GM19324 (cell line): ENCODE measurements around the gene PIGU.
"Not testable (repeated sequence)": the region's sequence is repeated elsewhere in the genome, so short reads cannot be mapped to it uniquely, and the experiment has no call there.

Experiments used
- ATAC-seq: cut with Tn5 transposase; IDR thresholded peaks from one replicate; pipeline ENCODE4 v1.9.1; 2021; ENCODE audit warnings: mild to moderate bottlenecking, moderate library complexity; ENCODE audit not compliant: unreplicated experiment, low FRiP score

The PIGU gene

GRCh38 chr20:34539756-34540155 is 137.1 kb downstream of the PIGU start:
- no peak for ATAC-seq

GRCh38 chr20:34538671-34539123 is 138.2 kb downstream of the PIGU start:
- ATAC-seq: no peak

DNA sequence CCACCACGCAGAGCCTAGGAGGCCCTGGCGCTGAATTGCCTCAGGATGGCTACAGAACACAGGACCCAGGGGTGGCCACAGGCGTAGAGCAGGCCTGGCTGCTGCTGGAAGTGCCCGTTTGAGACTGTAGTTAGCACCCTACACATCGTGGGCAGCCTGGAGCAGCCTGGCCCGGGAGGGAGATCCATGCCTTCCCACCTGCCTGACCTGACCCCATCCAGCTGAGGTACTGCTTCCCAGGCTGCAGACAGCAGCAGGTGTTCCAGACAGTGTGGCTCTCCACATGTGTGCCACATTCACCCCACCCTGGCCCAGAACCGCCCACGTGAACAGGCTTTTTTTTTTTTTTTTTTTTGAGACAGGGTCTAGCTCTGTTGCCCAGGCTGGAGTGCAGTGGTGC is 139.2 kb downstream of the PIGU start:
- ATAC-seq: no peak

GRCh38 chr20:34536798-34537394 is 140.0 kb downstream of the PIGU start:
- ATAC-seq: no peak

DNA sequence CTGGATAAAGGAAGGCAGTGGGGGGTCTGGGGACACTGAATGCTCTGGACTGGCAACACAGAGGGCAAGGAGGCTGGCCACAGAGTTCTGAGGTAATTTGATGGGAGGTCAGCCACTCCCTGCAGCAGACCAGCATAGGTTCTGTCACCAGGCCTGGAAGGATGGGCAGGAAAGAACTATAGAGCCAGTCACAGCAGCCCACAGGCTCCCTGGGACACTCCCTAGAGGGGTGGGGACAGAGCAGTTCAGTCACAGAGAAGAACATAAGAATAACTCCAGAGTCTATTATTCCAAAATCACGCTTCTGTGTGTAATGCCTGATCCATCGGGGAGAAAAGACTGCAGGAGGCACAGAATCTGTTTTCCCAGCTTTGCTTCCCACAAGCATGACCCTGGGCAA is 141.0 kb downstream of the PIGU start:
- no peak for ATAC-seq

- no peak for ATAC-seq
Observed at GRCh38 chr20:34535301-34535840, 141.5 kb downstream of the PIGU start.

DNA sequence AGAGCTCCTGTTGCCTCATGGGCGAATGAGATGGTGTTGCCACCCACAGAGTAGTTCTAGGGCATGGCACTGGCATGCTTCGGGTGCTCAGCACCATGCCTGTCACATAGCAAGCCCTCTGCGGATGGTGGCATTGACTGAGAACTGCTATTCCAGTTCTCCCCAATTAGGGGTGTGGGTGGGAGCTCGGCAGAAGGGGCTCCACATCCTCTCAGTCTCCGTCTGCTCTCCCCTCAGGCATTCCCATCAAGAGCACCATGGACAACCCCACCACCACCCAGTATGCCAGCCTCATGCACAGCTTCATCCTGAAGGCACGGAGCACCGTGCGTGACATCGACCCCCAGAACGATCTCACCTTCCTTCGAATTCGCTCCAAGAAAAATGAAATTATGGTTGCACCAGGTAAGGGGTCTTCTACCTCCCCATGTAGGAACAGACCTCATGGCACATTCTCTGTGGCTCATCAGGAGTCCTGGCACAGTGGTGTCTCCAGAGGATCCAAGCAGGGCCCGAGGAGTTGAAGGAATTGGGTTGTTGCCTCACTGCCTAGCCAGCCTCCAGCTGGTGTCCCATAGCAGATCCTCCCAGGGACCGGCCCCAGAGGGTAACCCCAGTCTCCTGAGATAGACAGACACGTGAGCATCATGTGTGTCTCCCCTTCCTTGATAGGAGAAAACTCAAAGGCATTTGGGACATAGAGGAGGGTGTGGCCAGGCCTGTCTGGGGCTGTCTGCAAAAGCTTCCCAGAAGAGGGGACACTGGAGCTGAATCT is 142.3 kb downstream of the PIGU start:
- no peak for ATAC-seq

GRCh38 chr20:34532756-34533155 is 144.1 kb downstream of the PIGU start:
- ATAC-seq: no peak

- ATAC-seq: no peak
Observed at GRCh38 chr20:34532320-34532719, 144.6 kb downstream of the PIGU start.

- no peak for ATAC-seq
Observed at GRCh38 chr20:34531608-34532265, 145.2 kb downstream of the PIGU start.

- ATAC-seq: no peak
Observed at GRCh38 chr20:34530342-34530741, 146.6 kb downstream of the PIGU start.

DNA sequence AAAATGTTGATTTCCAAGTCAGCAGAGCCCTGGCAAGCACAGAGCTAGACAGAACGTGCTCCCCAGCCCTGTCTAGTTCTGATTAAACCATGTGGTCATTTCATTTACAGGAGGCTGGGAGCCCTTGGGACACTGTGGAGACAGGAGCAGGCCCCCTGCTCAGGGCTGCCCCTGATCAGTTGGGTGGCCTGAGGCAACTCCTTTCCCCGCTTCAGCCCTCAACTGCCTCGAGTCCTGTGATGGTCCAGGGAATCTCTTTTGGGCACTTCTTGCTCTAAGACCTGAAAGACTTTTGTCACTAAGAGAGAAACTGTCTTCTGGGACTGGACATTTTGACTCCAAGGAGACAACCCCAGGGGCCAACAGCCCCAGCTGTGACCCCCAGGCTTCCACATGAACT is 147.2 kb downstream of the PIGU start:
- no peak for ATAC-seq

DNA sequence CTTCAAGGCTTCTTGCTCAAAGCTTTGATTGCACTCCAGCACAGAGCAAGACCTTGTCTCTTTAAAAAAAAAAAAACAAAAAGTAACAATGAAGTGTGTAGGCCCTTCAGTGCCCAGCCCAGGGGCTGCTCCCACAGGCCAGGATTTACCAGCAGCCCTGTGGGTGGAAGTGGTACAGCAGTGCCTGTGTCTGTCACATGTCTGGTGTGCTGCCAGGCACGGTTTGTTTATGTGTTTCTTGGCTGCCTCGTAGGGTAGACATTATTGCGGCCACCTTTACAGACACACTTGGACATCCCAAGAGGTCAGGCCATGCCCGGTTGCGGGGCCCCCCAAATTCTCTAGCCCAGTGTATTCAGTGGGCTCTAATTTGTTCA is 148.0 kb downstream of the PIGU start:
- ATAC-seq: no peak

GRCh38 chr20:34527016-34527415 is 149.9 kb downstream of the PIGU start:
- no peak for ATAC-seq

DNA sequence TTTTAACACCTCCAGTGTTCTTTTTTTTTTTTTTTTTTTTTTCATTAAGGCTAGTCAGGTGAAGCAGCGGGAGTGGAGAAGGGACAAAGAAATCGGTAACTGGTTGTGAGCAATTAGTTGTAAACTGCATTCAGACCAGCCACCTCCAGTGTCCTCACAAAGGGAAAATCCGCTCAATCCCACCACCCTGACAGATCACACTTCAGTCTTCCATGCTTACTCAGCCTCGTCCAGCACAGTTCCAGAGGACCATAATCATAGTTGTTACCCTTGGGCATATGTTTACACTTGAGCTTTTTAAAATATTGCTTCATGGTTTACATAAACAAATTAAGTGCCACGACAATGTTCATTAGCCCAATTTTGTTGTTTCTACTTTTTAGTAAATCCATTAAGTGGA is 150.4 kb downstream of the PIGU start:
- ATAC-seq: no peak

- no peak for ATAC-seq
Observed at GRCh38 chr20:34525709-34526416, 151.0 kb downstream of the PIGU start.

- ATAC-seq: no peak
Observed at GRCh38 chr20:34525342-34525708, 151.6 kb downstream of the PIGU start.

- ATAC-seq: no peak
Observed at GRCh38 chr20:34524426-34524825, 152.5 kb downstream of the PIGU start.

DNA sequence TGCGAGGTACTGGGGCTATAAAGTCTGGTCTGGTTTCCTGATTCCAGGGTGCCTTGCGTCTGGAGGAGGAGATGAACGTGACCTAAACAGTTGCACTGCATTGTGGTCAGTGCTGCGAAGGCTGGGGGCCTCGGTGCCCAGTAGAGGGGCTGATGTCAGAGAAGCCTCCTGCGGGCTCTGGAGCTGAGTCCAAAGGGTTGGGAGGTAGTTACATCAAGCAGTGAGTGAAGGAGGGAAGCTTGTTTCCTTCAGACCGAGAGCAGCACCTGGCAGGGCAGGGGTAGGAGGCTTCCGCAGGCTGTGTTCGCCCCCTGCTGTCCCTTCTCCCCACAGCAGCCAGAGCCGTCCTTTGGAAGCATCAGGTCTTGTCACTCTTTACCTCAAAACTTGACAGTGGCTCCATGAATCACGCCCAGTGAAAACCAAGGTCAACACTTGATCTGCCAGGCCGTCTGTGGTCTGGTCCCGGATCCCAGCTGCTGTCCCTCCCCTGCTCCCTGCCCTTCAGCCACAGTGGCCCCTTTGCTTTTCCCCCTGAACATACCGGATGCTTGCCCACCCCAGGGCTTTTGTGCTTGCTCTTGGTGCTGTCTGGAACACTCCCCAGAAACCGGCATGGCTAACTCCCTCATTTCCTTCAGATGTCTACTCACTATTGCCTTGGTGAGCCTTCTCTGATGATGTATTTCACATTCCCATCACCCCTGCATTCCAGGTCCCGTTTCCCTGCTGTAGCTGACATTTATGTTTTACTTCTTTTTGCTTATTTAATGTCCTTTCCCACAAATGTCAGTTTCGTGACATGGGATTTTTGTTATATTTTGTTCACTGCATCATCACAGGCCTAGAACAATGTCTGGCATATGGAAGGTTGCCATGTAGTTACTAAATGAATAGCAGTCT is 153.7 kb downstream of the PIGU start:
- ATAC-seq: no peak

DNA sequence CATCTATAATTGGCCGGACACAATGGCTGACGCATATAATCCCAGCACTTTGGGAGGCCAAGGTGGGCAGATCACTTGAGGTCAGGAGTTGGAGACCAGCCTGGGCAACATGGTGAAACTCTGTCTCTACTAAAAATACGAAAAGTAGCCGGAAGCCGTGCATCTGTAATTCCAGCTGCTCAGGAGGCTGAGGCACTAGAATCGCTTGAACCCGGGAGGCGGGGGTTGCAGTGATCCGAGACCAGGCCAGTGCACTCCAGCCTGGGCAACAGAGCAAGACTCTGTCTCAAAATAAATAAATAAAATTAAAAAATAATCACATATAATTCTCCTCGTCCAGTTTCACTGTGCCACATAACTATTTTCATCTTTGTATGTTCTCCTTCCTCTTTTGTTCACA is 157.1 kb downstream of the PIGU start:
- not testable (repeated sequence) for ATAC-seq
